Right lobe of liver (tissue), 6 donors: Measurements from ENCODE around the gene TMEM240. TPM values are rescaled to one million over a fixed set of nuclear protein-coding genes. Genes with fewer than 3 reads are reported as not detected.

Experiments
- ATAC-seq, 4 donors: fragments of 200-7000 bp; cut with Tn5 transposase; one replicate each; pipeline ENCODE4 v1.9.1; 2020; ENCODE audit warnings: mild to moderate bottlenecking in 4 of 4, moderate library complexity in 4 of 4
- DNase-seq, 3 donors: peaks; one replicate each; pipeline ENCODE4 v3.0.0-alpha.2; 2020
- H3K27ac ChIP-seq, 3 donors: fragments of 200-600 bp; one replicate each; pipeline ENCODE4 v1.8.0; 2022
- H3K27me3 ChIP-seq, 2 donors: fragments of 200-600 bp; one replicate each; pipeline ENCODE4 v1.8.0; 2022
- H3K36me3 ChIP-seq, 4 donors: fragments of 200-600 bp; sonication (generic) in 1 of 4; one replicate each; pipeline versions ENCODE4 v1.5.1 to v1.8.0; 2017 to 2022; ENCODE audit warnings: control low read depth in 1 of 4
- H3K4me1 ChIP-seq, 4 donors: fragments of 200-600 bp; sonication (generic) in 1 of 4; one replicate each; pipeline versions ENCODE4 v1.5.1 to v1.8.0; 2017 to 2022; ENCODE audit warnings: control low read depth in 1 of 4
- H3K4me3 ChIP-seq, 3 donors: fragments of 200-600 bp; one replicate each; pipeline ENCODE4 v1.8.0; 2022
- H3K9me3 ChIP-seq, 4 donors: fragments of 200-600 bp; sonication (generic) in 1 of 4; one replicate each; pipeline versions ENCODE4 v1.5.1 to v1.8.0; 2017 to 2022; ENCODE audit warnings: control low read depth in 1 of 4
- POLR2A ChIP-seq: fragments of 450-650 bp; IDR thresholded peaks from one replicate; pipeline ENCODE4 v1.6.1; 2017; ENCODE audit warnings: antibody characterized with exemption, mild to moderate bottlenecking
- WGBS: methylation state at CpG from one replicate; pipeline ENCODE4 v1.1.6; 2018; ENCODE audit warnings: low coverage, low lambda C conversion rate; ENCODE audit not compliant: insufficient coverage; ENCODE audit errors: missing lambda C conversion rate; 5-methylcytosine and 5-hydroxymethylcytosine counted together
- intact Hi-C, 2 donors: fragments of 100-400 bp; cut with DNase I; formaldehyde crosslinking; loops; one replicate each; pipeline versions ENCODE4 v1.11.2 to v1.14.1; 2022
- total RNA-seq, 6 experiments: library from RNA; depleted of rRNA in 2 of 6; stranded (reverse); fragments of >200 nt in 2 of 6; fragmentation: NEBNext Ultra II Directional in 3 of 6; extraction: Animal tissue kit (Norgen Biotek cat#: 25700) in 3 of 6; gene quantifications; one replicate each; pipeline versions ENCODE4 v1.1.0 to v1.2.4, GENCODE V29; 2016 to 2023
- TF ChIP-seq, protein P1 (sequence below), 4 donors: fragments of 200-600 bp in 3 of 4; fragments of 450-650 bp in 1 of 4; IDR thresholded peaks; one replicate each; pipeline versions ENCODE4 v1.5.1 to v1.8.0; 2016 to 2022; ENCODE audit warnings: antibody characterized with exemption in 4 of 4, mild to moderate bottlenecking in 2 of 4
- donor health status: DM: no; HTN: yes; CAD: no.
- donor health status: DM: no; HTN: no; CAD: no.
- donor health status: DM: no; HTN: no; CAD: no.
- donor health status: DM: no; HTN: yes; CAD: no.
- donor health status: DM: no; HTN: yes; CAD: no.

The TMEM240 gene
- total RNA-seq, 6 experiments from 2014 or later = 0.40 TPM; not detected in 5

DNA sequence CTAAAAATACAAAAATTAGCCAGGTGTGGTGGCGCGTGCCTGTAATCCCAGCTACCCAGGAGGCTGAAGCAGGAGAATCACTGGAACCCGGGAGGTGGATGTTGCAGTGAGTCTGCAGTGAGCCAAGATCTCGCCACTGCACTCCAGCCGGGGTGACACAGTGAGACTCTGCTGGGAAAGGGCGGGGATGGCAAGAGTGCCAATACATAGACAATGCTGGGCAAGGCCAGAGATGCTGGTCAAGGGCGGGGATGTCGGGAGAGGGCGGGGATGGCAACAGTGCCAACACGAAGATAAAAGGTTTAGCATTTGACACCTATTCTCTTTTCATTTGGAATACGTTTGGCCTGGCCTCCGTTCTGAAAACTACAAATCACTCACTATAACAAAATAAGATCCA lies 23.3 kb upstream of the TMEM240 start:
- WGBS = 96% methylated on average over 8 of the region's 12 CpGs
- Histone ChIP-seq H3K9me3 (no peaks in the 10 kb centered on the region), H3K36me3 (peaks cover 0 to 32% (median 18%) of the 10 kb centered on the region in 4 donors), H3K27me3 (no peaks in the 10 kb centered on the region), H3K4me3 (no peak overlapping the region), H3K4me1 (peaks cover 0 to 13% (median 0%) of the 10 kb centered on the region in 4 donors), H3K27ac (no peak overlapping the region)
- intact Hi-C loops = no loop called here
- TF ChIP-seq, protein P1, sequence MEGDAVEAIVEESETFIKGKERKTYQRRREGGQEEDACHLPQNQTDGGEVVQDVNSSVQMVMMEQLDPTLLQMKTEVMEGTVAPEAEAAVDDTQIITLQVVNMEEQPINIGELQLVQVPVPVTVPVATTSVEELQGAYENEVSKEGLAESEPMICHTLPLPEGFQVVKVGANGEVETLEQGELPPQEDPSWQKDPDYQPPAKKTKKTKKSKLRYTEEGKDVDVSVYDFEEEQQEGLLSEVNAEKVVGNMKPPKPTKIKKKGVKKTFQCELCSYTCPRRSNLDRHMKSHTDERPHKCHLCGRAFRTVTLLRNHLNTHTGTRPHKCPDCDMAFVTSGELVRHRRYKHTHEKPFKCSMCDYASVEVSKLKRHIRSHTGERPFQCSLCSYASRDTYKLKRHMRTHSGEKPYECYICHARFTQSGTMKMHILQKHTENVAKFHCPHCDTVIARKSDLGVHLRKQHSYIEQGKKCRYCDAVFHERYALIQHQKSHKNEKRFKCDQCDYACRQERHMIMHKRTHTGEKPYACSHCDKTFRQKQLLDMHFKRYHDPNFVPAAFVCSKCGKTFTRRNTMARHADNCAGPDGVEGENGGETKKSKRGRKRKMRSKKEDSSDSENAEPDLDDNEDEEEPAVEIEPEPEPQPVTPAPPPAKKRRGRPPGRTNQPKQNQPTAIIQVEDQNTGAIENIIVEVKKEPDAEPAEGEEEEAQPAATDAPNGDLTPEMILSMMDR (IDR thresholded peaks at IDR 0.05) = no peak
- TF ChIP-seq POLR2A = no peak
- no peak for DNase-seq
- ATAC-seq = no peak

DNA sequence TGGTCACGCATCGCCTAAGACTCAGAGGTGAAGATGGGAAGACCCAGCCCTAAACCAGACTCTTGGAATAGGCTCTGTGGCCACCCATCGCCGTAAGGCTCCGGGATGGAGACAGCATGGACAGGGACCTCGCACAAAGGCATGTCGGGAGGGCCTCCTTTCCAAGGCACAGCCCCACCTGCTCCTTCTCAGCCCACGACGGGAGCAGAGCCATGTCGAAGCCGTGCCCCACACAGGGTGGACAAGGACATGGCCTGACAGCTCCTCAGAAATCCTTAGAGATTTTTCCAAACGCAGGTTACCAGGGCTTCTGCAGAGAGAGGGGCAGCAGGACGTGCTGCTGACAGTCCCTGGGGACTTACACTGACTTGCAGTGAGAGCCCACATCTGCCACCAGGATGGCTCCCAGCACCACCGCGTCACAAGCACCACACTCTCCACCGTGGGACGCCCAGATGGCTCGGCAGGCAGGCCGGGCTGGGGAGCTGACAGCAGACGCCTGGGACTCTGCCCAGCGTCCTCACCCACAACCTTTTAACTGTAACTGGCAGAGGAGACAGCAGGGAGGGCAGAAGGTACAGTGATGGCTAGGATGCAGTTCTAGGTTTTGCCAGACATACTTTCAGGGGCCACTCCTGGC lies 22.3 kb upstream of the TMEM240 start:
- H3K27me3 ChIP-seq = no peaks in the 10 kb centered on the region
- H3K27ac ChIP-seq = no peak overlapping the region
- peaks cover 0 to 13% (median 0%) of the 10 kb centered on the region in 4 donors for H3K4me1 ChIP-seq
- peaks cover 0 to 32% (median 18%) of the 10 kb centered on the region in 4 donors for H3K36me3 ChIP-seq
- ATAC-seq (no peak), DNase-seq (no peak)
- TF ChIP-seq, protein P1 (IDR thresholded peaks at IDR 0.05) = no peak
- TF ChIP-seq POLR2A = no peak
- 79% methylated on average over 4 of the region's 21 CpGs for WGBS
- H3K4me3 ChIP-seq = no peak overlapping the region
- H3K9me3 ChIP-seq = no peaks in the 10 kb centered on the region
- intact Hi-C loops = no loop called here

DNA sequence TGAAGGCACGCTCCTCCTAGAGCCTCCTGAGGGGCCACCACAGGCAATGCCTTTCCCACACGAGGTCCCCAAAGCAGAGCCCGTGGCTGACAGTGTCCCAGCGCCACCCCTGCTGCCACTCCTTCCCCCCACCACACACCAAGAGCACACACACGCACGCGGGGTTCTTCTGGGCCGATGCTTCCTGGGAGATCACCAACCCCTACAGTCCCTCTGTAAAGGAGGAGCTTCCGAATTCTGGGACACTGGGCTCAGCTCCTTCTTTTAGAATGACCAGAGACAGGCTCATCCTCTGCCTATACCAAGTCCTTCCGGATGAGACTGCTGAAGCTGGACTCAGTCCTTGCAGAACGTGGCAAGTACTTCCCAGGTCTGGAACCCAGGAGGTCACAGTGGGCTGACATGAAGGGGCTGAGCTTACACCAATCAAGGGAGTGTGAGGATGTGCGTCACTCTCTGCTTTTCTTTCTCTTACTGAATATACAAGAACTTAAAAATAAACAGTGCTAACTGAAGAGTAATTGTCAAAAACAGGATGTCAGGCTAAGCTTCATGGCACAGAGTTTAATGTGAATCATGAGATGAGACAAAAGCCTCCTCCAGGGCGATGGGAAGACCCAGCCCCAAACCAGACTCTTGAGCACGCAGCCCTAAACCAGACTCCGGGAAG lies 21.5 kb upstream of the TMEM240 start:
- Histone ChIP-seq H3K4me3 (no peak overlapping the region), H3K9me3 (no peaks in the 10 kb centered on the region), H3K27me3 (no peaks in the 10 kb centered on the region), H3K27ac (no peak overlapping the region), H3K36me3 (peaks cover 0 to 32% (median 18%) of the 10 kb centered on the region in 4 donors), H3K4me1 (peaks cover 0 to 10% (median 0%) of the 10 kb centered on the region in 4 donors)
- ATAC-seq (no peak), DNase-seq (no peak)
- TF ChIP-seq POLR2A = no peak
- TF ChIP-seq, protein P1 (IDR thresholded peaks at IDR 0.05) = no peak
- WGBS = 74% methylated on average over 5 of the region's 15 CpGs
- intact Hi-C loops = no loop called here

DNA sequence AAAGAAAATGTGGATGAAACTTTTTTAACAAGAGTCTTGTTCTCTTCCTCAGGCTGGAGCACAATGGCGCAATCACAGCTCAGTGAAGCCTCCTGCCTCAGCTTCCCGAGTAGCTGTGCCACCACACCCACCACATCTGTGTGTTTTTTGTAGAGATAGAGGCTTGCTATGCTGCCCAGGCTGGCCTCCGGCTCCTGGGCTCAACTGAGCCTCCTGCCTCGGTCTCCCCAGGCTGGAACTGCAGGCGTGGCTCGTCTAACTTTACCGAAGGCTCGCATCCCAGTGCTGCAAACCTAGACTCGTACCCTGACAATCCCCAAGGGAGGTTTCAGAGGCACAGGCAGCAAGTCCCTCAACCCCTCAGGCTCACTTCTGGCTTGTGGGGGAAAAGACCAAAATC lies 19.8 kb upstream of the TMEM240 start:
- DNase-seq (no peak), ATAC-seq (no peak)
- peaks cover 0 to 32% (median 18%) of the 10 kb centered on the region in 4 donors for H3K36me3 ChIP-seq
- H3K9me3 ChIP-seq = no peaks in the 10 kb centered on the region
- H3K27me3 ChIP-seq = no peaks in the 10 kb centered on the region
- no peak overlapping the region for H3K27ac ChIP-seq
- TF ChIP-seq POLR2A = no peak
- TF ChIP-seq, protein P1 (IDR thresholded peaks at IDR 0.05) = no peak
- WGBS = 60% methylated on average over 2 of the region's 9 CpGs
- H3K4me3 ChIP-seq = no peak overlapping the region
- peaks cover 0 to 8% (median 0%) of the 10 kb centered on the region in 4 donors for H3K4me1 ChIP-seq
- intact Hi-C loops = no loop called here
